ENCODE data around the gene SPSB4.

SPSB4 gene

DNA sequence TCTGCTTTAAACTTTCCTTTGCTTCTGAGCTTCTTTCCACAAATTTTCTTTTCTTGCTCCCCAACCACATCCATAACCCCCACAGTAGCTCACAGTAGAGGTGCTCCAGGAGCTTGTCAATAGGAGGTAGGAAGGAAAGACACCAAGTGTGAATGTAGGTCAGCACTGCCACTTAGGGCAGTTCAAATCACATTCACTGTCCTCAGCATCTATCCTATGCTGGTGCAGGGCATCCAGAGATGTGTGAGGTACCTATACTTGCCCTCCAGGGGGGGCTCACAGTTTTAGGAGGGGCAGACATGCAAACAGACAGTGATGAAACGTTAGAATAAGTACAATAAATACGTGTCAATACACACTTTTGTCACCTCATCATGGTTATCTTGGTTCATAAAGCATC, 1.5 kb upstream of the SPSB4 start:
- Histone ChIP-seq H3K36me3 (ENCODE audit: insufficient read depth, low read length) (no peaks in the 10 kb centered on the region), H3K27ac (no peak overlapping the region), H3K9ac (ENCODE audit: insufficient read length) (no peak overlapping the region), H3K9me3 (ENCODE audit: low read depth, low read length) (no peaks in the 10 kb centered on the region), H3K4me3 (no peak overlapping the region)
- TF ChIP-seq POLR2AphosphoS5 (IDR thresholded peaks at IDR 0.05; ENCODE audit: borderline replicate concordance, low read depth, low read length): no peak
- no peak for TF ChIP-seq FOXP2 (optimal IDR thresholded peaks at IDR 0.05; ENCODE audit: control extremely low read depth, extremely low read length, insufficient read depth)
- no peak for TF ChIP-seq EZH2 (IDR thresholded peaks at IDR 0.05)
- DNase-seq (ENCODE audit: low read depth, low spot score): no peak

DNA sequence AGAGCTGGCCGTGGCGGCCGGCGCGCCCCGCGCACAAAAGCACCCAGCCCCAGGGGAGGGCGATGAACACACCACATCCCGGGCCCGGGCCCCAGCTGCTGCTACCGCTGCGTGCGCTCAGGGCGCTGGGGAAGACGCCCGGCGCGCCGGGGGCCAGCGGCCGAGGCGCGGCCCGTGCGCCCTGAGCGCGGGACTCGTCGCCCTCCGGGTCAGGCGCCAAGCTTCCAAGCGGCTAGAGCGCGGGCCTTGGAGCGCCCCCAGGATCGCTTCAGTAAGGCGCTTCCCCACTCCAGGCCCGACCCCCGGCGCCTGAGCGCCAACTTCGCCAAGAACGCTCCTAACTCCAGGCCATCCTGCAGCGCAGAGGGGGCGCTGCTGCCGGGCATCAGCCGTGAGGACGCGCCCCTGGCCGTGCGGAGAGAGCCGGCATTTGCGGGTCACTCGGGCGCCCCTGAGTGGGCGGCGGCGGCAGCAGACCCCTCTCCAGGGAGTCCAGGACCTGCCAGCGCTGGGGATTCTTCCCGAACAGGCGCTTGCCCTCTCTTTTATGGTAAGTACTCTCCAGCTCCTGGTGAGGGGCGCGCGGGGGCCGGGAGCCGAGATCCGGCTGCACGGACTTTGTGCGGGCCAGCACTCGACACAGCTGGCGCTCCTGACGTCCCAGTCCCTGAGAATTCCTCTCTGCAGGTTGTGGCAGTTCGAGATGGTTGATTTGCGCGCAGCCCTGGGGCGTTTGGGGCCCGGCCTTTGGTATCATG, 475 bp downstream of the SPSB4 start:
- peak overlapping the region; percentile 71 for H3K4me3 ChIP-seq
- H3K9ac ChIP-seq (ENCODE audit: insufficient read length): no peak overlapping the region
- H3K27ac ChIP-seq: no peak overlapping the region
- DNase-seq (ENCODE audit: low read depth, low spot score): no peak
- TF ChIP-seq FOXP2 (optimal IDR thresholded peaks at IDR 0.05; ENCODE audit: control extremely low read depth, extremely low read length, insufficient read depth): no peak
- TF ChIP-seq POLR2AphosphoS5 (IDR thresholded peaks at IDR 0.05; ENCODE audit: borderline replicate concordance, low read depth, low read length): no peak
- TF ChIP-seq EZH2 (IDR thresholded peaks at IDR 0.05): peak; percentile 70
- no peaks in the 10 kb centered on the region for H3K9me3 ChIP-seq (ENCODE audit: low read depth, low read length)
- no peaks in the 10 kb centered on the region for H3K36me3 ChIP-seq (ENCODE audit: insufficient read depth, low read length)

DNA sequence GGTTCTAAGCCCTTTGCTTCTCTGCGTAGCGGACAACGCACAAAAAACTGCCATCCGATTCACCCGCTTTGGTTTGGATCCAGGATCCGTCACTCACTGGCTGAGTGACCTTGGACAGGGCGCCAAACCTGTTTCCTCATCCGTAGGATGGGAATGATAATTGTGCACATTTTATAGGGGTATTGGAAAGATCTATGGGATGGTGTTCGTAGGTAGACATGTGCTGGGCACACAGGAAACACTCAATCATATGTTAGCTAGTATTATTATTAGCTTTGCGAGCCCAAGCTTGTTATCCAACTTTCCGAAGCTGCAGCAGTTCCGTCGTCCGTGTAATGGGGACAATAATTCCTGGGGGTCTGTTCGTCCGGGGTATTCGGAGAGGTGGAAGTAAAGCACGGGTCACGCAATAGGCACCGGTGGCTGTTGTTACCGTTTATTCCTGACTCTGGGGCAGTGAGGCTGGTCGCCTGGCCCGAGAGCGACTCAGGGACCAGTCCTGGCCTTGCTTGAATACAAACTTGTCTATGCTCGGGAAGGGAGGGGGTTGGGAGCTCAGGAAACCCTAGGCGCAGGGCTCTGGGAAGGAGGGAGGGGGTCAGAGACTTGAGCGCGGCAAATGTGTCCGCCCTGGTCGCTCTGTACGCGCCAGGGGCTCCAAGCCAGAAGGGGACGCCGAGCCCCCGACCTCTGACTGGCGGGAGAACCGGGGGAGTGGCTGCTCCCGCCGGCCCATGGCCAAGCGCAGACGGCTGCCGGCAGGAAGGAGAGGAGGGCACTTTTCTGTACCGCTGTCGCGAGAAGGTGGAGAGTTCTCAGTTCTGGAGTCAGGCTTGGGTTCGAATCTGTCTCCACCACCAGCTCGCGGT, 1.3 kb downstream of the SPSB4 start:
- no peaks in the 10 kb centered on the region for H3K9me3 ChIP-seq (ENCODE audit: low read depth, low read length)
- DNase-seq (ENCODE audit: low read depth, low spot score): no peak
- H3K9ac ChIP-seq (ENCODE audit: insufficient read length): no peak overlapping the region
- no peaks in the 10 kb centered on the region for H3K36me3 ChIP-seq (ENCODE audit: insufficient read depth, low read length)
- H3K27ac ChIP-seq: no peak overlapping the region
- H3K4me3 ChIP-seq: peak overlapping the region; percentile 71
- TF ChIP-seq FOXP2 (optimal IDR thresholded peaks at IDR 0.05; ENCODE audit: control extremely low read depth, extremely low read length, insufficient read depth) (no peak), POLR2AphosphoS5 (IDR thresholded peaks at IDR 0.05; ENCODE audit: borderline replicate concordance, low read depth, low read length) (no peak), EZH2 (IDR thresholded peaks at IDR 0.05) (no peak)

- no peak for DNase-seq (ENCODE audit: low read depth, low spot score)
- H3K4me3 ChIP-seq: no peak overlapping the region
- no peaks in the 10 kb centered on the region for H3K9me3 ChIP-seq (ENCODE audit: low read depth, low read length)
- H3K27ac ChIP-seq: no peak overlapping the region
- TF ChIP-seq EZH2 (IDR thresholded peaks at IDR 0.05): no peak
- no peak for TF ChIP-seq FOXP2 (optimal IDR thresholded peaks at IDR 0.05; ENCODE audit: control extremely low read depth, extremely low read length, insufficient read depth)
- no peak for TF ChIP-seq POLR2AphosphoS5 (IDR thresholded peaks at IDR 0.05; ENCODE audit: borderline replicate concordance, low read depth, low read length)
- H3K36me3 ChIP-seq (ENCODE audit: insufficient read depth, low read length): no peaks in the 10 kb centered on the region
- H3K9ac ChIP-seq (ENCODE audit: insufficient read length): no peak overlapping the region
These were observed 4.0 kb downstream of the SPSB4 start for GRCh38 chr3:141055136-141055535.

- H3K27ac ChIP-seq: no peak overlapping the region
- H3K9ac ChIP-seq (ENCODE audit: insufficient read length): no peak overlapping the region
- TF ChIP-seq EZH2 (IDR thresholded peaks at IDR 0.05) (no peak), POLR2AphosphoS5 (IDR thresholded peaks at IDR 0.05; ENCODE audit: borderline replicate concordance, low read depth, low read length) (no peak), FOXP2 (optimal IDR thresholded peaks at IDR 0.05; ENCODE audit: control extremely low read depth, extremely low read length, insufficient read depth) (no peak)
- H3K36me3 ChIP-seq (ENCODE audit: insufficient read depth, low read length): no peaks in the 10 kb centered on the region
- DNase-seq (ENCODE audit: low read depth, low spot score): no peak
- H3K4me3 ChIP-seq: no peak overlapping the region
- no peaks in the 10 kb centered on the region for H3K9me3 ChIP-seq (ENCODE audit: low read depth, low read length)
These were observed 4.6 kb downstream of the SPSB4 start for GRCh38 chr3:141055536-141056445.

DNA sequence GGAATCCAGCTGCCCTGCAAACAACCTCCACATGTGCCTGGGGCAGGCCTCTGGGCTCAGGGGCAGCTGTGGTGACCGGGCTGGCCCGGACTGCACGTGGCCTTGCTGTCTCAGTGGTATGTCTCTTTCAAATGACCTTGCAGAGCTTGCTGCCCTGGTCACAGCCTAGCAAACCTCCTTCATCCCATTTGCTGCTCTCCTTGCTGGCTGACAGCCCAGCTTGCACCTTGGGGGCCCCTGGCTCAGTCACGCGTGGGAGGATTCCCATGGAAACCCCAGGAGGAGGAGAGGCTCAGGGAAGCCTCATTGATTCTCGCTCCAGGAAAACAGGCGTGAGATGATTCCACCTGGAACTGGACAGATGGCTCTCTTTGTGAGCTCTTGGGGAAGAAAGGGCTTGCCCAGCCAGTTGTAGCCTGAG, 5.6 kb downstream of the SPSB4 start:
- Histone ChIP-seq H3K9ac (ENCODE audit: insufficient read length) (no peak overlapping the region), H3K9me3 (ENCODE audit: low read depth, low read length) (no peaks in the 10 kb centered on the region), H3K4me3 (no peak overlapping the region), H3K27ac (no peak overlapping the region), H3K36me3 (ENCODE audit: insufficient read depth, low read length) (no peaks in the 10 kb centered on the region)
- TF ChIP-seq EZH2 (IDR thresholded peaks at IDR 0.05) (no peak), FOXP2 (optimal IDR thresholded peaks at IDR 0.05; ENCODE audit: control extremely low read depth, extremely low read length, insufficient read depth) (no peak), POLR2AphosphoS5 (IDR thresholded peaks at IDR 0.05; ENCODE audit: borderline replicate concordance, low read depth, low read length) (no peak)
- no peak for DNase-seq (ENCODE audit: low read depth, low spot score)

- no peak for TF ChIP-seq EZH2 (IDR thresholded peaks at IDR 0.05)
- TF ChIP-seq POLR2AphosphoS5 (IDR thresholded peaks at IDR 0.05; ENCODE audit: borderline replicate concordance, low read depth, low read length): no peak
- TF ChIP-seq FOXP2 (optimal IDR thresholded peaks at IDR 0.05; ENCODE audit: control extremely low read depth, extremely low read length, insufficient read depth): no peak
- Histone ChIP-seq H3K9ac (ENCODE audit: insufficient read length) (no peak overlapping the region), H3K27ac (no peak overlapping the region), H3K4me3 (no peak overlapping the region), H3K36me3 (ENCODE audit: insufficient read depth, low read length) (no peaks in the 10 kb centered on the region), H3K9me3 (ENCODE audit: low read depth, low read length) (no peaks in the 10 kb centered on the region)
- DNase-seq (ENCODE audit: low read depth, low spot score): no peak
These were observed 6.3 kb downstream of the SPSB4 start for GRCh38 chr3:141057436-141057835.
